Sigmoid colon (tissue), 7 donors: Measurements from ENCODE around the gene ZNF786. TPM values are rescaled to one million over a fixed set of nuclear protein-coding genes. Genes with fewer than 3 reads are reported as not detected.
A peak's percentile ranks its signal among the peaks of the same experiment; 100 is the strongest.

Source experiments
- DNase-seq: peaks from one replicate; pipeline ENCODE4 v3.0.0-alpha.2; 2019
- H3K27ac ChIP-seq, 4 donors: fragments of 200-600 bp; sonication (generic); one replicate each; pipeline ENCODE4 v1.5.1; 2016 to 2019; ENCODE audit warnings: mild to moderate bottlenecking in 1 of 4
- H3K27me3 ChIP-seq, 3 donors: fragments of 200-600 bp; sonication (generic); one replicate each; pipeline ENCODE4 v1.5.1; 2019; ENCODE audit warnings: mild to moderate bottlenecking in 1 of 3
- H3K36me3 ChIP-seq, 4 donors: fragments of 200-600 bp; sonication (generic); one replicate each; pipeline ENCODE4 v1.5.1; 2016 to 2019
- H3K4me1 ChIP-seq, 4 donors: fragments of 200-600 bp; sonication (generic); one replicate each; pipeline ENCODE4 v1.5.1; 2017 to 2019
- H3K4me3 ChIP-seq, 4 donors: fragments of 200-600 bp; sonication (generic); one replicate each; pipeline ENCODE4 v1.5.1; 2017 to 2019; ENCODE audit warnings: mild to moderate bottlenecking in 2 of 4, moderate library complexity in 1 of 4
- H3K9me3 ChIP-seq, 4 donors: fragments of 200-600 bp in 3 of 4; sonication (generic) in 3 of 4; one replicate each; pipeline versions ENCODE4 v1.5.1 to v1.6.1; 2013 to 2019
- EP300 ChIP-seq, 4 donors: sonication (generic); formaldehyde crosslinking; IDR thresholded peaks; one replicate each; pipeline ENCODE4 v1.6.1; 2017; ENCODE audit warnings: antibody characterized with exemption in 4 of 4
- POLR2A ChIP-seq, 2 donors: fragments of 450-650 bp; IDR thresholded peaks; one replicate each; pipeline ENCODE4 v1.6.1; 2016; ENCODE audit warnings: antibody characterized with exemption in 2 of 2, mild to moderate bottlenecking in 2 of 2, moderate library complexity in 2 of 2
- POLR2AphosphoS5 ChIP-seq, 4 donors: sonication (generic); formaldehyde crosslinking; IDR thresholded peaks; one replicate each; pipeline ENCODE4 v1.6.1; 2017; ENCODE audit warnings: antibody characterized with exemption in 4 of 4
- WGBS, 2 donors: extraction: QIAGEN DNeasy Blood & Tissue Kit; methylation state at CpG; one replicate each; pipeline ENCODE4 v1.1.7; 2013; 5-methylcytosine and 5-hydroxymethylcytosine counted together
- intact Hi-C: fragments of 100-400 bp; cut with DNase I; formaldehyde crosslinking; loops from one replicate; pipeline ENCODE4 v1.15.1; 2023
- polyA plus RNA-seq, 3 donors: library from polyadenylated mRNA; stranded (reverse); fragments of 200-250 nt; gene quantifications; one replicate each; pipeline ENCODE4 v1.2.3, GENCODE V29; 2013
- total RNA-seq, 4 donors: library from RNA; depleted of rRNA; stranded (reverse); fragments of >200 nt; gene quantifications; one replicate each; pipeline ENCODE4 v1.1.0, GENCODE V29; 2016
- TF ChIP-seq, protein P1 (sequence below), 4 experiments: fragments of 450-650 bp in 3 of 4; fragments of 200-600 bp in 1 of 4; IDR thresholded peaks; one replicate each; pipeline ENCODE4 v1.5.1; 2016 to 2019; ENCODE audit warnings: antibody characterized with exemption in 4 of 4, mild to moderate bottlenecking in 3 of 4, moderate library complexity in 2 of 4
- donor health status: healthy with polysubstance abuse.
- donor health status: Bipolar disorder and iron deficiency.
- donor health status: healthy.

Gene ZNF786
- total and polyA plus RNA-seq, 7 donors, result 0.60 to 6.9 (median 3.8) TPM

DNA sequence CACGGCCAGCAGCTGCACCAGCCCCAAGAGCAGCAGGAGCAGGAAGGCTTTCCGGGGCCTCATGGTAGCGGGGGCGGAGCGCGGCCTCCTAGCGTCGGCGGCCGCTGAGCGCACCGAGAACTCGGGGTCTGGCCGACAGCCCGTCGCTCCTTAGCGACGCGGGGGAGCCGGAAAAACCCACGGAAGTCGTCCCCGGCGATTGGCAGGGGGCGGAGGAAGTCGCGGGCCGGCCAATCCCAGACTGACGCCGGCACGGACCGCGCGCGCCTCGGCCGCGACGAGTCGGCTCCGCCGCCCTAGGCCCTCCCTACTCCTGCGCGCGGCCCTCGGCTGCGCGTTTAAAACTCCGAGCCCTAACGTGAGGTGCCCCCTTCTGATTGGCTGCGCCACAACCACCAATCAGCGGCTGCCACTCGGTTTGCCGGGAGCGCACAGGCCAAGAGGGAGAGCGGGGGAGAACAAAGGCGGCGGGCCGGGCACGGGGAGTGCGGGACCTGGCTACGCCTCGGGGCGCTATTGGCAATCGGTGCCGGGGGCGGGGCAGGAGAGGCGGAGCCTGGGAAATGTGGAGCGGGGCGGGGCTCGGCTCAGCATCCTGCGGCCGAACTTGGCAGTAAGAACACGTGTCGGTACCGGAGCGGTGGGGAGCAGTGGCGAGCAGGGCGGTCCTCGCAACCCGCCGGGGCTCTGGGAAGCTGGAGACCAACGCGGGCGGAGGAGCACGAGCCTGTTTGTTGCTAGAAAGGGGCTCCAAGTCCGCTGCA, 62.0 kb downstream of the ZNF786 start, which contains the start of gene PDIA4:
Gene PDIA4 (minus strand): TSS at position 160 of the 764 bp plus-strand sequence. CDS start 97 bp downstream, at position 63.
- 0% methylated on average over 87 of the region's 87 CpGs for WGBS, 2 donors
- peaks cover 0 to 28% (median 23%) of the 10 kb centered on the region in 4 donors for H3K4me1 ChIP-seq
- H3K27ac ChIP-seq, result peak within 1 kb of the TSS; percentile 92 to 96 (median 95)
- H3K36me3 ChIP-seq, result no peaks in the 10 kb centered on the region
- TF ChIP-seq, protein P1, sequence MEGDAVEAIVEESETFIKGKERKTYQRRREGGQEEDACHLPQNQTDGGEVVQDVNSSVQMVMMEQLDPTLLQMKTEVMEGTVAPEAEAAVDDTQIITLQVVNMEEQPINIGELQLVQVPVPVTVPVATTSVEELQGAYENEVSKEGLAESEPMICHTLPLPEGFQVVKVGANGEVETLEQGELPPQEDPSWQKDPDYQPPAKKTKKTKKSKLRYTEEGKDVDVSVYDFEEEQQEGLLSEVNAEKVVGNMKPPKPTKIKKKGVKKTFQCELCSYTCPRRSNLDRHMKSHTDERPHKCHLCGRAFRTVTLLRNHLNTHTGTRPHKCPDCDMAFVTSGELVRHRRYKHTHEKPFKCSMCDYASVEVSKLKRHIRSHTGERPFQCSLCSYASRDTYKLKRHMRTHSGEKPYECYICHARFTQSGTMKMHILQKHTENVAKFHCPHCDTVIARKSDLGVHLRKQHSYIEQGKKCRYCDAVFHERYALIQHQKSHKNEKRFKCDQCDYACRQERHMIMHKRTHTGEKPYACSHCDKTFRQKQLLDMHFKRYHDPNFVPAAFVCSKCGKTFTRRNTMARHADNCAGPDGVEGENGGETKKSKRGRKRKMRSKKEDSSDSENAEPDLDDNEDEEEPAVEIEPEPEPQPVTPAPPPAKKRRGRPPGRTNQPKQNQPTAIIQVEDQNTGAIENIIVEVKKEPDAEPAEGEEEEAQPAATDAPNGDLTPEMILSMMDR (IDR thresholded peaks at IDR 0.05), result peak in 2 of 4 experiments; percentile 26 to 29
- TF ChIP-seq POLR2A (IDR thresholded peaks at IDR 0.05) (peak; percentile 42 to 60), POLR2AphosphoS5 (IDR thresholded peaks at IDR 0.05) (peak; percentile 62 to 88 (median 86)), EP300 (IDR thresholded peaks at IDR 0.05) (no peak)
- peak; percentile 100 for DNase-seq
- no peaks in the 10 kb centered on the region for H3K9me3 ChIP-seq
- peak within 1 kb of the TSS; percentile 59 to 90 (median 82) for H3K4me3 ChIP-seq
- intact Hi-C loops, result loop anchor here (1.0 to 5.0 kb wide), 7 partner anchors 37 to 744 kb away; partner anchors contain the start of genes CUL1, EZH2, ZNF467 and ZNF786
- no peaks in the 10 kb centered on the region for H3K27me3 ChIP-seq

DNA sequence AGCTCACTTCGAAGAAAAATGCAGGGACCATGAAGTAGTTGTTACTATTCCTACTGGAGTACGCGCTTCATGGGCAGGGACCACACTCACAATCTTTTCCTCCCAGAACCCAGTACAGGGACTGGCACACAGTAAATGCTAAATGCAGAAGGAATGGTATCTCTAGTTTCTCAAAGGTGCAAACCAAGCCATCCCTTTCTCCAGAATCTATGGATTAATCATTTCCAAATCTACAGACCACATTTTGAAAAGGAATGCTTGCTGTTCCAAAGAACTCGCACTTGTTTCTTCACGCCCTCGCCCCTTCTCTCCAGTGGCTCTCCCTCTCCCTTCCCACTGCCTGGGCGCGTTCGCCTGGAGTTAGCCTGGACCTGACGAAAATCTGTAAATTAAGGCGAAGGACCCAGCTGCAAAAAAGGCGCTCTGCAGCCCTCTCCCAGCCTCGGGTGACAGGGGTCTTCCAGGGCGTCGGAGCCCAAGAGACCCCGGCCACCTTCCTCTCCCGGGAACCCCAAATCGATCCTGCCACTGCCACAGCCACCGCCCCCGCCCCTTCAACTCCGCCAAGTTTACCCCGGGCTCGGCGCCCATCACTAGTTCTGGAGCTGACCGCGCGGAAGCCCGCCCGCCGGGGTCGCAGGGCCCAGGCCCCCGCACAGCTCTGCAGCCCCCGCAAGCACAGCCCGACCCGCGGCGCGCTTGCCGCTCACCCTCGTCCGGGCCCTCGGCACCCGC, 62.7 kb downstream of the ZNF786 start:
- no peaks in the 10 kb centered on the region for H3K27me3 ChIP-seq
- TF ChIP-seq POLR2AphosphoS5 (IDR thresholded peaks at IDR 0.05) (no peak), POLR2A (IDR thresholded peaks at IDR 0.05) (no peak), EP300 (IDR thresholded peaks at IDR 0.05) (no peak)
- TF ChIP-seq, protein P1 (IDR thresholded peaks at IDR 0.05), result no peak
- no peaks in the 10 kb centered on the region for H3K9me3 ChIP-seq
- 1% methylated on average over 43 of the region's 43 CpGs for WGBS, 2 donors
- peak overlapping the region; percentile 92 to 96 (median 95) for H3K27ac ChIP-seq
- peak overlapping the region; percentile 59 to 90 (median 82) for H3K4me3 ChIP-seq
- H3K4me1 ChIP-seq, result peaks cover 0 to 28% (median 23%) of the 10 kb centered on the region in 4 donors
- DNase-seq, result no peak
- no peaks in the 10 kb centered on the region for H3K36me3 ChIP-seq
- intact Hi-C loops, result loop anchor here (1.0 to 5.0 kb wide), 8 partner anchors 21 to 745 kb away; partner anchors contain the start of genes CUL1, EZH2, ZNF467 and ZNF786

DNA sequence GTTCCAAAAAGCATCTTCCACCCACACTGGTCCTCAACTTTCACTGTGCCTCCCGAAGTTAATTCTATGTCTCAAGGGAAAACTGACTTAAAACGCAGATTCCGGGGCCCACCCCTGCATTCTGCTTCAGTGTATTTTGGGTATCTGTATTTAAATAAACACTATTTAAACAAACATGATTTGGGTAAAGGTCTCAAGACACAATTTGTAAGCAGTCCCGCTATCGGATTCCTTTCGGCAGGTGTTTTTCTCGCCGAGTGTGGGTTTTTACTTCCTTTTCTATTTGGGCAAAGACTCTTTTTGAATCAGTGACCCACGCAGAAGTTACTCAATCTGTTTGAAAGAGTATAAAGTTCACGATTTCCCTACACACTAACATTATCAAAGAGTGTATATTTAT, 63.5 kb downstream of the ZNF786 start:
- Histone ChIP-seq H3K27ac (peak overlapping the region in 3 of 4 donors; percentile 92 to 96 (median 95)), H3K4me1 (peaks cover 0 to 28% (median 23%) of the 10 kb centered on the region in 4 donors), H3K4me3 (peak overlapping the region in 3 of 4 donors; percentile 78 to 90 (median 86)), H3K36me3 (no peaks in the 10 kb centered on the region), H3K9me3 (no peaks in the 10 kb centered on the region), H3K27me3 (no peaks in the 10 kb centered on the region)
- intact Hi-C loops, result loop anchor here (2.0 to 5.0 kb wide), 4 partner anchors 20 to 745 kb away; partner anchors contain the start of genes EZH2 and ZNF467
- WGBS, 2 donors, result 4 to 18% methylated on average over 10 of the region's 10 CpGs
- TF ChIP-seq POLR2AphosphoS5 (IDR thresholded peaks at IDR 0.05) (no peak), EP300 (IDR thresholded peaks at IDR 0.05) (no peak), POLR2A (IDR thresholded peaks at IDR 0.05) (no peak)
- TF ChIP-seq, protein P1 (IDR thresholded peaks at IDR 0.05), result no peak
- no peak for DNase-seq

DNA sequence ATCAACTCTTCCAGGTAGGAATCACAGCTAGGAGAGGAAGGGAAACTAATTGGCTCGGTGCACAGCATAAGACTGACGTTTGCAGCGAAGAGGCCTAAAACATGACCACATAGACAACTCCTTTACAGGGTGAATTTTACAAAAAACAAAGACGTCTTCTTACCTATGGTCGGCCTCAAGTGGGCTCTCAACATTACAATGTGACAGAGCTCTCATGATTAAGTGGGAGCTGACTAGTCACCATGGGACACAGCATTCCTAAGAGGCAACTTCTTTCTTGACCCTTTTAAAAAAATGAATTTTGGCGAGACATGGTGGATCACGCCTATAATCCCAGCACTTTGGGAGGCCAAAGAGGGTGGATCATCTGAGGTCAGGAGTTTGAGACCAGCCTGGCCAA, 66.9 kb downstream of the ZNF786 start:
- H3K27ac ChIP-seq, result no peak overlapping the region
- H3K4me3 ChIP-seq, result no peak overlapping the region
- peaks cover 0 to 18% (median 3%) of the 10 kb centered on the region in 4 donors for H3K36me3 ChIP-seq
- no peaks in the 10 kb centered on the region for H3K9me3 ChIP-seq
- no peak for DNase-seq
- 78 to 91% methylated on average over 7 of the region's 7 CpGs for WGBS, 2 donors
- peaks cover 0 to 20% (median 15%) of the 10 kb centered on the region in 4 donors for H3K4me1 ChIP-seq
- TF ChIP-seq, protein P1 (IDR thresholded peaks at IDR 0.05), result no peak
- TF ChIP-seq POLR2A (IDR thresholded peaks at IDR 0.05) (no peak), POLR2AphosphoS5 (IDR thresholded peaks at IDR 0.05) (no peak), EP300 (IDR thresholded peaks at IDR 0.05) (no peak)
- intact Hi-C loops, result no loop called here
- H3K27me3 ChIP-seq, result no peaks in the 10 kb centered on the region
